Neural progenitor cell (in vitro differentiated cells): ENCODE results near the gene C15orf61. TPM values are rescaled to one million over a fixed set of nuclear protein-coding genes. Genes with fewer than 3 reads are reported as not detected.

Source experiments
- DNase-seq: peaks from one replicate; pipeline ENCODE4 v3.0.0-alpha.2; 2016; ENCODE audit warnings: low spot score
- H2AFZ ChIP-seq: fragments of 200-600 bp; sonication (generic); replicated peaks from 2 replicates; pipeline ENCODE4 v1.6.1; 2016; ENCODE audit warnings: antibody characterized with exemption
- H3F3A ChIP-seq: fragments of 200-600 bp; sonication (generic); 2 replicates; pipeline ENCODE4 v1.6.1; 2016; ENCODE audit warnings: antibody characterized with exemption, low read depth
- H3K27ac ChIP-seq: fragments of 200-600 bp; sonication (generic); 2 replicates; pipeline ENCODE4 v1.5.1; 2016; ENCODE audit warnings: mild to moderate bottlenecking
- H3K27me3 ChIP-seq: fragments of 200-600 bp; sonication (generic); 2 replicates; pipeline ENCODE4 v1.6.1; 2016; ENCODE audit warnings: mild to moderate bottlenecking, moderate library complexity
- H3K36me3 ChIP-seq: fragments of 200-600 bp; sonication (generic); 2 replicates; pipeline ENCODE4 v1.5.1; 2016
- H3K4me1 ChIP-seq: fragments of 200-600 bp; sonication (generic); 2 replicates; pipeline ENCODE4 v1.6.1; 2016; ENCODE audit warnings: mixed run types
- H3K4me2 ChIP-seq: fragments of 200-600 bp; sonication (generic); 2 replicates; pipeline ENCODE4 v1.6.1; 2016
- H3K4me3 ChIP-seq: fragments of 200-600 bp; sonication (generic); 2 replicates; pipeline ENCODE4 v1.5.1; 2016
- H3K79me2 ChIP-seq: fragments of 200-600 bp; sonication (generic); 2 replicates; pipeline ENCODE4 v1.6.1; 2016; ENCODE audit warnings: low read depth
- H3K9ac ChIP-seq: fragments of 200-600 bp; sonication (generic); 2 replicates; pipeline ENCODE4 v1.6.1; 2016
- H3K9me3 ChIP-seq: fragments of 200-600 bp; sonication (generic); 2 replicates; pipeline ENCODE4 v1.5.1; 2016; ENCODE audit warnings: low read depth
- H4K20me1 ChIP-seq: fragments of 200-600 bp; sonication (generic); 2 replicates; pipeline ENCODE4 v1.6.1; 2016; ENCODE audit warnings: low read depth
- H3K27ac Mint-ChIP-seq: 3 replicates; pipeline ENCODE4 v1.8.0; 2021; ENCODE audit warnings: mixed read lengths
- H3K27me3 Mint-ChIP-seq: 2 replicates; pipeline ENCODE4 v1.8.0; 2022; ENCODE audit warnings: low read depth, mild to moderate bottlenecking, inconsistent platforms, moderate library complexity, mixed read lengths; ENCODE audit not compliant: insufficient read depth
- H3K36me3 Mint-ChIP-seq: 3 replicates; pipeline ENCODE4 v1.8.0; 2021; ENCODE audit warnings: mixed read lengths
- H3K4me1 Mint-ChIP-seq: 3 replicates; pipeline ENCODE4 v1.8.0; 2021; ENCODE audit warnings: mixed read lengths
- H3K4me3 Mint-ChIP-seq: 3 replicates; pipeline ENCODE4 v1.8.0; 2021; ENCODE audit warnings: mild to moderate bottlenecking, moderate library complexity, mixed read lengths
- H3K9me3 Mint-ChIP-seq: 3 replicates; pipeline ENCODE4 v1.8.0; 2020; ENCODE audit warnings: mixed read lengths
- CTCF ChIP-seq: fragments of 200-600 bp; sonication (generic); IDR thresholded peaks from 2 replicates; pipeline ENCODE4 v1.5.1; 2017; ENCODE audit warnings: antibody characterized with exemption, mild to moderate bottlenecking
- EZH2 ChIP-seq: fragments of 200-600 bp; sonication (generic); IDR thresholded peaks from 2 replicates; pipeline ENCODE4 v1.6.1; 2017; ENCODE audit warnings: antibody characterized with exemption, mild to moderate bottlenecking, moderate library complexity
- EZH2phosphoT487 ChIP-seq: fragments of 200-600 bp; sonication (generic); IDR thresholded peaks from 2 replicates; pipeline ENCODE4 v1.6.1; 2017; ENCODE audit warnings: antibody characterized with exemption
- total RNA-seq: library from RNA; depleted of rRNA; stranded (reverse); fragments of >200 nt; gene quantifications from 2 replicates; pipeline ENCODE4 v1.2.3, GENCODE V29; 2015; ENCODE audit warnings: low replicate concordance

Gene C15orf61
- total RNA-seq, 1 donor from 2014 or later, result 3.5 TPM

- H3K4me1 ChIP-seq, result peaks cover 19% of the 10 kb centered on the region
- peaks cover 3% of the 10 kb centered on the region for H3K27me3 Mint-ChIP-seq
- H3K27me3 ChIP-seq, result no peaks in the 10 kb centered on the region
- peaks cover 14% of the 10 kb centered on the region for H3F3A ChIP-seq
- H3K4me2 ChIP-seq, result no peak overlapping the region
- no peak overlapping the region for H3K27ac ChIP-seq
- H3K27ac Mint-ChIP-seq, result no peak overlapping the region
- no peaks in the 10 kb centered on the region for H3K9me3 Mint-ChIP-seq
- no peak for TF ChIP-seq EZH2
- TF ChIP-seq EZH2phosphoT487, result no peak
- H3K79me2 ChIP-seq, result no peaks in the 10 kb centered on the region
- no peak overlapping the region for H3K9ac ChIP-seq
- H4K20me1 ChIP-seq, result no peaks in the 10 kb centered on the region
- no peak overlapping the region for H2AFZ ChIP-seq
- no peaks in the 10 kb centered on the region for H3K36me3 Mint-ChIP-seq
- no peaks in the 10 kb centered on the region for H3K9me3 ChIP-seq
- DNase-seq, result no peak
- H3K36me3 ChIP-seq, result no peaks in the 10 kb centered on the region
- peaks cover 11% of the 10 kb centered on the region for H3K4me1 Mint-ChIP-seq
- no peak overlapping the region for H3K4me3 ChIP-seq
- no peak overlapping the region for H3K4me3 Mint-ChIP-seq
Measured at GRCh38 chr15:67504796-67505195, 16.1 kb upstream of the C15orf61 start.

GRCh38 chr15:67505675-67506572 lies 15.0 kb upstream of the C15orf61 start:
- Histone ChIP-seq H4K20me1 (no peaks in the 10 kb centered on the region), H3K79me2 (no peaks in the 10 kb centered on the region), H3K27ac (no peak overlapping the region), H3K36me3 (no peaks in the 10 kb centered on the region), H3K4me1 (peaks cover 19% of the 10 kb centered on the region), H2AFZ (no peak overlapping the region), H3F3A (peaks cover 14% of the 10 kb centered on the region), H3K9me3 (no peaks in the 10 kb centered on the region), H3K27me3 (no peaks in the 10 kb centered on the region), H3K4me2 (no peak overlapping the region), H3K9ac (no peak overlapping the region), H3K4me3 (no peak overlapping the region)
- Mint-ChIP-seq H3K36me3 (no peaks in the 10 kb centered on the region), H3K4me1 (peaks cover 11% of the 10 kb centered on the region), H3K27ac (no peak overlapping the region), H3K9me3 (no peaks in the 10 kb centered on the region), H3K27me3 (no peaks in the 10 kb centered on the region), H3K4me3 (no peak overlapping the region)
- TF ChIP-seq EZH2 (no peak), CTCF (no peak), EZH2phosphoT487 (no peak)
- no peak for DNase-seq

- Histone ChIP-seq H3K36me3 (no peaks in the 10 kb centered on the region), H3K4me2 (no peak overlapping the region), H4K20me1 (no peaks in the 10 kb centered on the region), H3K9me3 (no peaks in the 10 kb centered on the region), H3K27me3 (no peaks in the 10 kb centered on the region), H3K4me1 (peaks cover 10% of the 10 kb centered on the region), H3F3A (peaks cover 5% of the 10 kb centered on the region), H2AFZ (no peak overlapping the region), H3K4me3 (no peak overlapping the region), H3K79me2 (no peaks in the 10 kb centered on the region), H3K27ac (no peak overlapping the region), H3K9ac (no peak overlapping the region)
- Mint-ChIP-seq H3K27ac (no peak overlapping the region), H3K27me3 (no peaks in the 10 kb centered on the region), H3K36me3 (no peaks in the 10 kb centered on the region), H3K4me1 (peaks cover 2% of the 10 kb centered on the region), H3K4me3 (no peak overlapping the region), H3K9me3 (no peaks in the 10 kb centered on the region)
- no peak for TF ChIP-seq EZH2
- TF ChIP-seq CTCF, result no peak
- no peak for TF ChIP-seq EZH2phosphoT487
- no peak for DNase-seq
Measured at GRCh38 chr15:67506775-67507747, 13.9 kb upstream of the C15orf61 start.
